HG03342 (cell line): ENCODE results near the gene ZNF512B.
"Not testable (repeated sequence)": the region's sequence is repeated elsewhere in the genome, so short reads cannot be mapped to it uniquely, and the experiment has no call there.

Source experiments
- ATAC-seq: cut with Tn5 transposase; IDR thresholded peaks from one replicate; pipeline ENCODE4 v1.9.1; 2021; ENCODE audit warnings: mild to moderate bottlenecking, moderate library complexity; ENCODE audit not compliant: unreplicated experiment

The ZNF512B gene

DNA sequence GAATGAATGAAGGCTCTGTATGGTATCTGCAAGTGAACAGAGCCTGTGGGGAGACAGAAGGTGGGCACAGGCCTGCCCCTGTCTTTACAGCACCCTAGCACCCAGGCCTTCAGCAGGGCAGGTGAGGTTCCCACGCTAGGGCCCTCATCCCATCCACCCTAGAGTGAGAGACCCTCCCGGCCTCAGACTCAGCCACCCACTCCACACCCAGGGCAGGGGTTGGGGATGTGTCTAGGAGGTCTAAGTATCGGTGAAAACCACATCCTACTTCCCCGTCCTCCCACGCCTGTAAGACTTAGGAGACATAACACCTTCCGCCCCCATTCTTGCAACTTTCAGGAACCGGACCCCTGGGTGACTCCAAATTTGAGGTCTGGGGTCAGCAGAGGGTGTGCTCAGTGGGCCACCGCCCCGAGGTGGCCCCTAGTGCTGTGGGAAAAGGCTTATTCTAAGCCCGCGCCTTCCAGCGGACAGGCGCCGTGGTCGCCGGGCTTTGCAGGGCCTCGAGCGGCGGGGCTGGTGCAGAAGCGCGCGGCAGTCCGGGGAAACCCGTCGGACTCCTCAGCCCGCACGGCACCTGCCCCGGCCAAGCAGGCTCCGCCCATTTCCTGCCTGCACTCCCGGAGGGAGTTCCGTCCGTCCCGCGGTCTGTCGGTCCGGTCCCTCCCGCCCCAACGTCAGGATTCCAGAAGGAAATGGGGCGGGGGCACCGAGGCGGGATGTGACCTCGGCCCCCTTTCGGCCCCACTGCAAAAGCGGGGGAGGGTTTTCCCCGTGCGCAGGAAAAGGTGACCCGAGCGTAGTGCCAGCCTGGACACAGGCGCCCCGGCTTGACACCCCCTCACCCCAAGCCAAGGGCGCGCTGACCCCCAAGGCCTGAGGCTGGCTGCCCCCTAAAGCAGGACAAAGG is 8.8 kb upstream of the ZNF512B start:
- ATAC-seq = no peak

GRCh38 chr20:63977739-63978276 is 8.1 kb upstream of the ZNF512B start:
- no peak for ATAC-seq

DNA sequence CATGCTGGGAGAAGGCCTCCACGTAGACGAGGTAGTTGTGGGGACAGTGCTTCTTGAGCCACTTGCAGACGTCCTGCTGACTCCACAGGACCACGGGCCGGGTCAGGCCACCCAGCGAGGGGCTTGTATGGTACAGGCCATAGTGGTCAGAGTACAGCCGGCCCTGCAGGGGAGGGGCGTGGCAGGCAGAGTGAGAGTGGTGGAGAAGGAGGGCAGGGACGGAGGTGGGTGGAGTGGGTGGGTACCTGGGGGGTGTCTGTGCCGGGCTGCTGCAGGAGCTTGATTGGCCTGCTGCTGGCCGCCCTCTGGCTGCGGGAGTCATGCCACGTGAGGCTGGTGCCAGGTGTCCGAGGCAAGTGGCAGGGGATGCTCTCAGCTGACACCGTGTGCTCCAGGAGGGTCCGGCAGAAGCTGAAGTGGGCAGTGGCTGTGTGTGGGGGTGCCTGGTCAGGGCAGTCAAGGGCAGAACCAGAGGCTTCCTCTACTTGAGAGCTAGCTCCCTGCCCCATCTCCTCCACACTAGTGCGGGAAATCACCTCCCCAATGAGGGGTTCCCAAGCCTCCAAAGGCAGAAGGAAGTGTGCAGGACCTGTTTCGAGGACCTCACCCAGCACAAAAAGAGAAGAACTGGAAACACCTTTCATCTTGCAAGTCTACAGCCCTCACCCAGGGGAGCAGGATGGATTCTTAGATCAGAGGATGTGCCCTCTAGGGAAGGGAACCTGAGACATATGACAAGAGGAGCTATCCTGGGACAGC is 7.4 kb upstream of the ZNF512B start:
- ATAC-seq = no peak

GRCh38 chr20:63976511-63976910 is 6.8 kb upstream of the ZNF512B start:
- ATAC-seq = not testable (repeated sequence)

DNA sequence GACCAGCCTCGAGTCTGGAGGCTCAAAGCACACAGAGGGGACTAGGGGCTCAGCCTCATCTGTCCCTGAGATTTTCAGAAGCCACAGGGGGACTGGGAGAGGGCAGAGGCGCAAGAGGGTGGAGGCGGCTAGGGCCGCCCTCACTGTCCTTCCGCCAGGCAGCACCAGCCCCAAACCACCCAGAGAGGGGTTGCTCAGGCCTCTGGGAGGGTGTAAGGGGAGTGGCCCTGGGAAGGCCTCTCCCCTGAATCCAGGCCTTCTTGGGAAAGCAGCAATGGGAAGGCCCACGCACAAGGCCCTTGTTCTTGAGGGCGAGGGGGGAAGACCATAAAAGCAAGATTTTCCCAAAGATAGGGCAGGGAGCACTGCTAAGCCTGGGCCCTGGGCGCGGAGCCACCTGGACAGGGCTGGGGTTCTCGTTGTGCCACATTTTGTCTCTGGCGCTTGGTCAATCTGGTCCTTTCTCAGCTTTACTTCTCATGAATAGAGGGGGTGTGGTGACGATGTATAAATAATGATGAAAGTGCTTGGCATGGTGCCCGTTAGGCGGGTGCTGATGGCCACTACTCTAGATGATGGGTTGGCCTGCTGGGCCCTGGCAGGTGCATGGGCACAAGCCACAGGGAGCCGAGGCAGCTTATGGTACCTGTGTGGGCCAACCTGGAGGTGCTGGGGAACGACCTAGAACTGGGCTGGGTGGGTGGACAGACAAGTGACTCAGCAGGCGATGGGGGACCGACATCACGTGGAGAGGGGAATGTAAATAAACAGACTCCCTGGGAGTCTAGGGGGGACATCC is 4.9 kb upstream of the ZNF512B start:
- no peak for ATAC-seq

GRCh38 chr20:63973636-63974401 is 4.1 kb upstream of the ZNF512B start:
- ATAC-seq = no peak

DNA sequence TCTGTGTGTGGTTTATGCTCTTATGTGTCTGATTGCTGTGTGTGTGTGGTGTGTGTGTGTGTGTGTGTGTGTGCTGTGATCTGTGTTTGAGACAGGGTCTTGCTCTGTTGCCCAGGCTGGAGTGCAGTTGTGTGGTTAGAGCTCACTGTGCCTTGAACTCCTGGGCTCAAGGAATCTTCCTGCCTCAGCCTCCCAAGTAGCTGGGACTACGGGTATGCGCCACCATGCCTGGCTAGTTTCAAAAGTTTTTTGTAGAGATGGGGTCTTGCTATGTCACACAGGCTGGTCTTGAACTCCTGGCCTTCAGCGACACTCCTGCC is 3.4 kb upstream of the ZNF512B start:
- ATAC-seq = no peak

GRCh38 chr20:63972312-63973159 is 2.8 kb upstream of the ZNF512B start:
- no peak for ATAC-seq

GRCh38 chr20:63971960-63972311 is 2.2 kb upstream of the ZNF512B start:
- ATAC-seq = not testable (repeated sequence)

DNA sequence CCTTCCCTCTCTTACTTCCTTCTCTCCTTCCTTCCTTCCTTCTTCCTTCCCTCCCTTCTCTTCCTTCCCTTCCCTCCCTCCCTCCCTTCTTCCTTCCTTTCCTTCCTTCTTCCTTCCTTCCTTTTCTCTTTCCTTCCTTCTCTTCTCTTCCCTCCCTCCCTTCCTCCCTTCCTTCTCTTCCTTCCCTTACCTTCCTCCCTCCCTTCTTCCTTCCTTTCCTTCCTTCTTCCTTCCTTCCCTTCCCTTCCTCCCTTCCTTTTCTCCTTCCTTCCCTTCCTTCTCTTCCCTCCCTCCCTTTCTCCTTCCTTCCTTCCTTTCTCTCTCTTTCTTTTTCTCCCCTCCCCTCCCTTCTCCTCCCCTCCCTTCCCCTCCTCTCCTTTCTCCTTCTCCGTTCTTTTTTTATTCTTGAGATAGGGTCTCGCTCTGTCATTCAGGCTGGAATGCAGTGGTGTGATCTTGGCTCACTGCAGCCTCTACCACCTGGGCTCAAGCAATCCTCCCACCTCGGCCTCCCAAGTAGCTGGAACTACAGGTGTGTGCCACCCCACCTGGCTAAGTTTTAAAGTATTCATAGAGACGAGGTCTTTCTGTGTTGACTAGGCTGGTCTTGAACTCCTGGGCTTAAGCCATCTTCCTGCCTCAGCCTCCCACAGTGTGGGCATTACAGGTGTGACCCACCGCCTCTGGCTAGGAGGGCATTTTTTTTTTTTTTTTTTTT is 1.1 kb upstream of the ZNF512B start:
- ATAC-seq = no peak

- ATAC-seq = no peak
These were observed 586 bp downstream of the ZNF512B start for GRCh38 chr20:63968928-63969760.

DNA sequence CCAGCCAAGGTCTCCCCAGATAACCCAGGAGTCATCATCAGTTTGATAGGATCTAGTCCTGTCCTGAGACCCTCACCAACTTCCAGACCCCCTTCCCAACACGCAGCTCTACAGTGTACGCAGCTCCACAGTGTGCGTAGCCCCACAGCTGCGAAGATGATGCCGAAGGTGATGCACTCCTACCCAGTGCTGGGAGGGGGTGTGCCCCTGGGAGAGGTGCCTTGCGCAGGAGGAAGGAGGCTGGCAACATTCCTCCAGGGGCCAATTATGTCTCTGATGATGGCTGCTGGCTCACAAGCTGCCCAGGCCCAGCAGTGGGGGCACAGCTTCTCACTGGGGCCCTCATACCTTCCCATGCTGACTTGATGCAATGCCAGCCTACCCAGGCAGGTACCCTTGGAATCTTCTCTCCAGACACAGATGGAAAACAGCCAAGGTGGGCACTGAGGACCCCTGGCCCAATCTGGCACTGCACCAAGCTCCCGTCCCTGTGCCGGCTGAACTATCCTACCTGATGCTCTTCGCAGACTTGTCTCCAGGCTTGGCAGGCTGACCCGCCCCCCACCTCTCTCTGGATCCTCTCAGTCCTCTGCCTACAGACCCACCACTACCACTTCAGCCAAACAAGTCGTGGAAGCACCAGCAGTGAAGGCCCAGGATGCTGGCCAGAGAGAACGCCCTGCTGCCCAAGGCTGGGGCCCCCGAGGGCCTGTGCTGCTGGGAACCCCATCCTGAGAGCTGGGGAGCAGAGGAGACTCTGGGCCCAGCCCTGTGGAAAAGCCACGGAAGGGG is 1.4 kb downstream of the ZNF512B start:
- ATAC-seq = no peak

DNA sequence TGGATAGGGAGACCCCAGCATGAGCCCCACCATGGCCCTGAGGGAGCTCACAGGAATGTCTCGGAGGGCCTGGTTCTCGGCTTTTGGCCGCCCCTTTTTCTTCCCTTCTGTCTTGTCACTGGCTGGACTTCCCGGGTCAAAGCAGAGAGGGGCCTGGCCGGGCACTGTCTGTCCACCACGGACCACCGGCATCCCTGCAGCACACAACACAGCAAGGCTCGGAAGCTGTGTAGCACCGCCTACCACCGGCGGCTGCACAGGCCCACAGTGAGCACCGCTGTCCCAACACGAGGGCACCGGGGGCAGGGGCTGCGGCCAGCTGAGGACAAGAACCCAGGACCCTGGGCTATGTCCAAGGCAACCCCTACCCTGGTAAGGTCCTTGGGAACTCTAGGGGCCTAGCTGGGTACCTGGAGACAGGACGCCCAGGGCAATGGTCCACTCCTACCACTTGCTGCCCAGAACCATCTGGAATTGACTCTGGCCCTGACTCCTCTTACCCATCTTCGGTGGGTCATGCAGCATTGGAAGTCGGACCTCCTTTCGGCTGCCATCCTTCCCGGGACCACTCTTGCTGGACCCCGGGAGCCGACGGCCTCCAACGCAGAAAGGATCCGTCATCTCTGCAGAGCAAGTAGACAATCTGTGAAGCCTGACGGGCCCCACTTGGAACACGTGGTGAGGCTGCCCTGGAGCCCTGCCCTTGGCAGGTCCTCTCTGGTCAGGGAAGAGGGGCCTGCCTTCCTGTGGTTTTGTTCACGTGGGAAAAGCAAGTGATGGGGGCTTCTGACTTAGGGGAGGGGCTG is 2.2 kb downstream of the ZNF512B start:
- ATAC-seq = no peak

- ATAC-seq = no peak
These were observed 2.8 kb downstream of the ZNF512B start for GRCh38 chr20:63966944-63967322.

DNA sequence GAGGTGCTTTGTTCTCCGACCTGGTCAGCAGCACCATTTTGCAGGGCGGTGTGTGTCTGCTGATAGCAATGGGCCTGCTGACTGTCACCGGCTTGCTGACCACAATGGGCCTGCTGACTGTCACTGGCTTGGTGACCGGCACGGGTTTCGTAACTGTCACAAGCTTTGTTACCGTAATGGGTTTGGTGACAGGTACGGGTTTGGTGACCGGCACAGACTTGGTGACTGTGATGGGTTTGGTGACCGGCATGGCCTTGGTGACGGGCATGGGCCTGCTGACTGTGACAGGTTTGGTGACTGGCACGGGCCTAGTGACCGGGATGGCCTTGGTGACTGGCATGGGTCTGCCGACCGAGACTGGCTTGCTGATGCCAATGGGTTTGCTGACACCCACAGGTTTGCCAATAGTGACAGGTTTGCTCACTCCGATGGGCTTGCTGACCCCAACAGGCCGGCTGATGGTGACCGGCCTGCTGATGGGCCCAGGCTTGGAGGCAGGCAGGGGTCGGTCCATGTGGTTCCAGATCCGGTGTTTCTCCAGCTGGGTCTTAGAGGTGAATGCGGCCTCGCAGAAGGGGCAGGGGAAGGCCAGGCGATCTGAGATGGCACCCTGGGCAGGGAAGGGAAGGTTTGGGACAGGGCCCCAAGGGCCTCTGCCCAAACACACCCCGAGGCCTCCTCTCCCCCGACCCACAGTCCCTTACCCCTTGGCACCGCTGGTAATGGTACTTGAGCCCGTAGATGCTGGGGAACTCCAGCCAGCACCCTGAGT is 3.4 kb downstream of the ZNF512B start:
- ATAC-seq = no peak

DNA sequence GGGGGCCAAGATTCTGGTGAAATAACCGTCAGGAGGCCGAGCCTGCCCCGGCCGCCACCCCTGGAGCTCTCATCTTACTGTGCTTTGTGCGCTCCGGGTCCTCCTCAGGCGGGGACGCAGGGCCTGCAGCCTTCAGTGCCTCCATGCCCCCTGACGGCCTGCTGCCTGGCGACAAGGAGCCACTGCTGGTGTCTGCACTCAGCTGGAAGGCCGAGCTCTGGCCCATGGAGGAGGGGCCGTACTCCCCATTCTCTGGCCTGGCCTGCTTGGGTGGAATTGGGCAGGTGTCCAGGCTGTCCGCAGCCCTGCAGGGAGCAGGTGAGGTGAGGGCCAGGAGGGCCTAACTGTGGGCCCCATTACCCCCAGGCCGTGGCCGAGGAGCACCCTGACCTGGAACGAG is 5.3 kb downstream of the ZNF512B start:
- ATAC-seq = no peak
